HG03457 (cell line): ENCODE data around the gene SNRNP200.
A peak's percentile ranks its signal among the peaks of the same experiment; 100 is the strongest.

Experiments used
- ATAC-seq: cut with Tn5 transposase; IDR thresholded peaks from one replicate; pipeline ENCODE4 v1.9.1; 2021; ENCODE audit warnings: moderate number of reproducible peaks; ENCODE audit not compliant: unreplicated experiment

Gene SNRNP200

DNA sequence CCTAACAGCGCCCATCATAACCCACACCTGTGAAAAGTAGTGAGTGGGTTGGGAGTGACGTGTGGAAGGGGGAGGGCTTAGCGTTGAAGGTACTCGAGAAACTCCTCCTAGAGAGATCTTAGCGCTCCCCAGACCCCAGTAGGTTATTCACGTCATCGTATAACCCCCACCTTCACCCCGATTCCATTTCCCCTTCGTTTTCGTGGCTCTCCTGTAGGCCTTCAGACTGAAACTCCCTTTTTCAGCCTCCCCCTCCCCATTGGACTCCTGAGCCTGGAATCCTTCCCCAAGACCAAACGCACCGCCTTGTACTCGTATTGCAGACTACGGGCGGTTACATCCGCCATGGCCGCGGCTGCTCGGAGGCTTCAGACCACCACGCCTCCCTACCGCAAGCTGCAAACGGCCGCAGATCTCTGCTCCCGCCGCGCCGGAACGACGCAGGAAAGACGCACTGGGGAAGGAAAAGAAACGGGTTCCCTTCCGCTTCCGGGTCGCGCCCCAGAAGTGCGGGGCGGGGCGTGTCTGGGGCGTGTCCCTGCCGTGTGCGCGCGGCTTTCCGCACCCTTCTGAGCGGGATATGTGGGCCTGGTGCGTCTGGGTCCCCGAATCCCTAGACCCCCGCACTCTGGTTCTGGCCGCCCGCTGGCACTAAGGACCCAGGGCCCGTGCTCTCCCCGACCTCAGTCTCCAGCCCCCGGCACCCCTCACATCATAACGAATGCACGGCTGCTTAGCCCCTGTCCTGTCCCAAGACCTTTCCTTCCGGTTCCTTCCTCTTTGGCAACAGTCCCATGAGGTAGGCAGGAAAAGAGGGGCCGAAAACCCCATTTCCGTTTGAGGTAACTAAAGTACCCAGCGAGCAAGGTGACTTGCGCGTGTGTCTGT is at the start of gene SNRNP200:
SNRNP200 (minus strand) TSS at position 456 of the 888 bp plus-strand sequence; CDS start at position 347, 109 bp downstream.
- ATAC-seq: peak; percentile 66

DNA sequence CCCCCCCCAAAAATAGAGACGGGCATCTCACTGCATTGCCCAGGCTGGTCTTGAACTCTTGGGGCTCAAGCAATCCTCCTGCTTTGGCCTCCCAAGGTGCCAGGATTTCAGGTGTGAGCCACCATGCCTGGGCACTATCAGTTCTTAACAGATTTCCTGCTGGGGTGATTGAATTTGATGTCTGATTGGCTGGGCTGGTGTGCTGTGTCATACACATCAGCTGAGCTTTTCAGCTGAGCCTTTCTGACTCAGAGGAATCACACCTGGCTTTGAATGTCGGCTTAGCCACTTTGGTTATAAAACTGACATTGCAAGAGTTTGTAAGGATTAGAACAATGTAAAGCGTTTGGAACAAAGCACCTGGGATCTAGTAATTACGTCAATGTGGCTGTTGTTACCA is 49.1 kb upstream of the SNRNP200 start:
- no peak for ATAC-seq

DNA sequence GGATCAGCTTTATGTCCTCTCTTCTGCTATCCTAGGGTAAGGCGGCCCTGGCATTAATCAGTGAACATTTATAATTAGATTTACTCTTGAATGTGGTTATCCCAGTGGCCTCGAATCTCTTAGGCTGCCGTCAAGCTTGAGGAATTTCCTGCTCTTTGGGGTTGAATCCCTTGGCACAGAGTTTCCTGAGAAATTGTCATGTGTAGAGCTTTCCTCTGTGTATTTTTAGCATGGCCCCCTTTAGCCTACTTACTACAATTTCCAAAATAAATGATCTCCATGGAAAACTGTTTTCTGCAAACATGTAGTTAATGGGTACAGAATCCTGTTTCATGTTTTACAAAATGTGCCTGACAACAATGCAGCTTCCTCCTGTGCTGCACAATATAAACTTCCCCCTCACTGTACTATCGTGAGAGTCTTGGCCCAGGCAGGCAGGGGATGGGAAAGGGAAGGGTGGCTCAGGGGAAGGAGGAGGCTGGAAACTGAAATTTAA is 48.3 kb upstream of the SNRNP200 start:
- ATAC-seq: no peak

DNA sequence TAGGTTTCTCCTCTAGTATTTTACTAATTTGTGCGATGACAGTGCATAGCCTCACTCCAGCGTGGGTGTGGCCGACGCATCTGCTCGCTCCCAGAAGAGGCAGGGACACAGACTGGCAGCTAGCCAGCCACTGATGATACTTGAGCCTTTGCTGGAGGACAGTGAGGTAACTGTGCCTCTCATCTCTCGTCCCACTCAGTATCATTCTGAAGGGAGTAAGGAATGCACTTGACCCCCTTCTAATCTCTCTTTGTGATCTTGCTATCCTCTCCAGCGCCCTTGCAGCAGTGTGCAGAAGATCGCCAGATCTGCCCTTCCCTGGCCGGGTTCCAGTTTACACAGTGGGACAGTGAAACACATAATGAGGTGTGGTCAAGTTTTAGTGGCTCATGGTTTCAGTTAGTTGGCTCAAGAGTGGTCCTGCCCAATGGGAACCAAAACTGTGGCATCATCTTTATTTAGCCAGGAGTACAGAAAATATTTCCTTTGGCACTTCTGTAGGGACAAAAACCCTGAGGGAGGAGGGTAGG is 47.8 kb upstream of the SNRNP200 start:
- ATAC-seq: no peak

- ATAC-seq: no peak
Observed at GRCh38 chr2:96347395-96347794, 42.0 kb upstream of the SNRNP200 start.

- no peak for ATAC-seq
Observed at GRCh38 chr2:96345868-96346462, 40.6 kb upstream of the SNRNP200 start.

GRCh38 chr2:96345438-96345837 is 40.1 kb upstream of the SNRNP200 start:
- no peak for ATAC-seq

DNA sequence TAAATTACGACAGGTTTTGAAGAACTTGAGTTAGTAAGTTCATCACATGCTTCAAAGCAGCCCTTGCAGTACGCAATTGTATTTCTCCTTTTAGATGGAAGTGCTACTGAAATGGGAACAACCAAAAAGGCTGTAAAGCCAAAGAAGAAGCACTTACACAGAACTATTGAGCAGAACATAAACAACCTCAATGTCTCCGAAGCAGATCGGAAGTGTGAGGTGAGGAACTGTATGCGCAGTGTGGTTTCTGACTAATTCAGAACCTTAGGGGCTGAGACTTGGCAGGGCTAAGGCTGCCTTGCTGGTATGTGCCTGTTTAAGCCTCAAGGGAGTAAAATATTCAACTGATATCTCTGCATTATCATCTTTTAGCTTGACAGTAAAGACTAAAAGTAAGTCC is 38.7 kb upstream of the SNRNP200 start:
- no peak for ATAC-seq

- no peak for ATAC-seq
Observed at GRCh38 chr2:96342085-96342484, 36.7 kb upstream of the SNRNP200 start.

DNA sequence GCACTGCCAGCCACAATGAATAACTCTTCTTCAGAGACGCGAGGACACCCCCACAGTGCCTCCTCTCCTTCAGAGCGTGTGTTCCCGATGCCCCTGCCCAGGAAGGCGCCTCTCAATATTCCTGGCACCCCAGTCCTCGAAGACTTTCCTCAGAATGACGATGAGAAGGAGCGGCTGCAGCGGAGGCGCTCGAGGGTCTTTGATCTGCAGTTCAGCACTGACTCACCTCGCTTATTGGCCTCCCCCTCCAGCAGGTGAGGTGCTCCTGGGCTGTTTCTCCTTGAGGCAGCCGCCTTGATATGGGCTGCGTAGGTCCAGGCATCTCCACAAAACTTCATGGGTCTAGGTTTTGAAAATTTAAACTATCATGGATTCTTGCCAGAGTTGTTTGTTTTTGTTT is 36.3 kb upstream of the SNRNP200 start:
- no peak for ATAC-seq

- no peak for ATAC-seq
Observed at GRCh38 chr2:96340493-96341414, 35.4 kb upstream of the SNRNP200 start.

- no peak for ATAC-seq
Observed at GRCh38 chr2:96336873-96337272, 31.5 kb upstream of the SNRNP200 start.

DNA sequence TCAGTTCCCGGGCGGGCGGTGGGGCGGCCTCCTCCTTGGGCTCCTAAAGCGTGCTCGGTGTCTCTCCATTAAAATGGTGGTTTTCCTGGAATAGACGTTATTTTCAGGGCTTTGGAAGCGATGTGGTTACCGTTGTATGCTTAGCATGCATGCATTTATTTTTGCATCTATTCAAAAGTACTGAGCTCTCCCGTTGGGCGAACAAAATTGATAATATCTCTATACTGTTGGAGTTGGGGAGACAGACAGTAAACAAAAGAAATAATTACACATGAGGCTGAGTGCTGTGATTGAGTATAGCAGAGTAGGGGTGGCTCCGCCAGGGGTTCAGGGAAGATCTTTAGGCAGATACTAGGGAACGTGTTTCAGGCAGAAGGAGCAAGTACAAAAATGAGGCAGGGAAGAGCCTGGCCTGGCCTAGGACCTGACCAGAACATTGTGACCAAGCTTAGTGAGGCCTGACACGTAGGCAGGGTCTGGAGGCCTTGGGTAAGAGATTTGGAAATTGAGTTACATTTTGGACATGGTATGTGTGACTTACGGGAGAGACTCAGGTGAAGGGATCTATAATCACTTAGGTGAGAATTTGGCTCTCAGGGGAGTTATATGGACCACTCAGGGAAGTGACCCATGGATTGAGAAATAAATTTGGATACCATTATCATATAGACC is 30.9 kb upstream of the SNRNP200 start:
- ATAC-seq: peak; percentile 7

DNA sequence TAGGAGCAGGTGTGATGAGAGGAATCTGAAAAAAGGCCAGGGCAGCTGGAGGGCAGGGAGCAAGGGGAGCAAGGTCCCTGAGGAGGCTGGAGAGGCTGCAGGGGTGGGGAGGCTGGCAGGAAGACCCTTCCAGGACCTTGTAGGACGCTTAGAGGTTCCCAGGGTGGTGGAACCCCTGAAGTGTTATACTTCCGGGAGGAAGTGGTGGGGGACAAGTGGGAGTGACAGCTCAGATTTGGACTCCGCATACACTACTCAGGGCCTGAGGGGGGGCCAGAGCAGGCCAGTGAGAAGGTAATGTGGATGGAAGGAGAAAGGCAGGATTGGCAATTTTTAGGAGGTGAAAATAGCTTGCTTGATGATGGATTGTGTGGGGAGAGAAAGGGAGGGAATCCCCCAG is 28.4 kb upstream of the SNRNP200 start:
- no peak for ATAC-seq

DNA sequence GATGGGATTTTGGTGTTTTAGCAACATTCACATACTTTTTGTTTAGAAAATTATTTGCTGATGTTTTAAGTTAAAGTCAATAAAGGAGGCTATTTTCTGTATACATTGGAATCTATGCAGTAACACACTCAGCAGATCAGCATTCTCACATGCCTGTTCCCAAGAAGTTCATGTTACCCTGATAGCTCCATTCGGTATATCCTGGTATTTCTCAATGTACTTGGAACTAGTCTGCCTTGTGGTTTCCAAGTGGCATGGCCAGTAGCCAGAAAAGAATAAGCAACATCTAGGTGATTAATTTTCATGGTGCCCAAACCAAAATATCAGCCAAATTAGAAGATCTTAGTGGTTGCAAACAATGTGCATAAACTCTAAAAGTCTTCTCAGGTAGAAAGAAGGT is 25.1 kb upstream of the SNRNP200 start:
- ATAC-seq: no peak

- ATAC-seq: no peak
Observed at GRCh38 chr2:96329874-96330273, 24.5 kb upstream of the SNRNP200 start.

DNA sequence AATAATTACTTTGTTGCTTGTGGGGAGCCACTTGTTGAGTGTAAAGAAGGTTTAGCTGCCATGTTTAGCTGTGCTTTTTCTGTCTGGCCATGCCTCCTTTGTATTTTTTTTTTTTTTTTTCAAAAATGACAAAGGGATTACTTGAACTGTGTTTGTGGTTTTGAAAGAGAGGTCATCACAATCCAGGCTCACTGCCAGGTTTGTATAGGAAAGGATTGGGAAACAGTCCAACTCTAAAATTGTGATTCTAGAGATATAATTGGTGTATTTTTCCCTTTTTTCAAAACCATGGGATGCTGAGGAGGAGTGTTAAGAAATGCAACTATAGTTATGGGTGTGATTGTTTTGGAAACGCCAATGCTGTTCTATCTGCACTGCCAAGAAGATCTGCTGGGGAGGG is 24.1 kb upstream of the SNRNP200 start:
- no peak for ATAC-seq

DNA sequence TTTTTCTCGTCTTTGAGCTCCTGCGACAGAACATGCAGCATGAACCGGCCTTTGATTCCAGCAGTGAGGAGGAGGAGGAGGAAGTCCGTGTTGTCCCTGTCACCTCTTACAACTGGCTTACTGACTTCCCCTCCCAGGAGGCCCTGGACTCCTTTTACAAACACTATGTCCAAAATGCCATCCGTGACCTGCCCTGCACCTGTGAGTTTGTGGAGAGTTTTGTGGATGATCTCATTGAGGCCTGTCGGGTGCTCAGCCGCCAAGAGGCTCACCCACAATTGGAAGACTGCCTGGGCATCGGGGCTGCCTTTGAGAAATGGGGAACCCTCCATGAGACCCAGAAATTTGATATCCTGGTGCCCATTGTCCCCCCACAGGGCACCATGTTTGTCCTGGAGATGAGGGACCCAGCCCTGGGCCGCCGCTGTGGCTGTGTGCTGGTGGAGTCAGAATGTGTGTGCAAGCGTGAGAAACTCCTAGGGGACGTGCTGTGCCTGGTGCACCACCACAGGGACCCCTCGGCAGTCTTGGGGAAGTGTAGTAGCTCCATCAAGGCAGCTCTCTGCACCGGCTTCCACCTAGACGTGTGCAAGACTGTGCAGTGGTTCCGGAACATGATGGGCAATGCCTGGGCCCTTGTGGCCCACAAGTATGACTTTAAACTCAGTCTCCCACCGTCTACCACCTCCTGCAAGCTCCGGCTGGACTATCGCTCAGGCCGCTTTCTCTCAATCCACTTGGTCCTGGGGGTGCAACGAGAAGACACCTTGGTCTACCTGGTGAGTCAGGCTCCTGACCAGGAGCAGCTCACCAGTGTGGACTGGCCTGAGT is 21.9 kb upstream of the SNRNP200 start:
- no peak for ATAC-seq

- ATAC-seq: no peak
Observed at GRCh38 chr2:96326564-96326963, 21.2 kb upstream of the SNRNP200 start.

- ATAC-seq: no peak
Observed at GRCh38 chr2:96325884-96326255, 20.5 kb upstream of the SNRNP200 start.
